ENCODE results near the gene KRABD2.

The KRABD2 gene

DNA sequence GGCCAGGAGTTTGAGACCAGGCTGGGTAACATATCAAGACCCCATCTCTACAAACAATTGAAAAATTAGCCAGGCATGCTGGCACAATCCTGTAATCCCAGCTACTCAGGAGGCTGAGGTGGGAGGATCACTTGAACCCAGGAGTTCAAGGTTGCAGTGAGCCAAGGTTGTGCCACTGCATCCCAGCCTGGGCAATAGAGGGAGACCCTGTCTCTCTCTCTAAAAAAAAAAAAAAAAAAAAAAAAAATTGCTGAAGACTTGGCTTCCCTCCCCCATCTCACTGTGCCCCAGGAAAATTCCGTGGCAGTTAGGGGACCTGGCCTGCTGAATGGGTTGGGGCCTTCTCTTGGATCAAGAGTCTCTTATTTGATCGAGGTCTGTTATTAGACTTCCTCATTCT, 37.0 kb downstream of the KRABD2 start, which contains the start of gene ODF4:
TSS of gene ODF4 (plus strand) at position 301 of the 400 bp plus-strand sequence. CDS start 212 bp downstream, outside the sequence.
- no peak within 1 kb of the TSS for H2BK5ac ChIP-seq (ENCODE audit: low read depth, low read length, poor library complexity, severe bottlenecking)
- H3K36me3 ChIP-seq (ENCODE audit: control insufficient read depth in 1 of 2, insufficient read depth in 2 of 2, low read depth in 1 of 2, low read length in 2 of 2): no peaks in the 10 kb centered on the region
- no peak within 1 kb of the TSS for H3K18ac ChIP-seq (ENCODE audit: low read depth in 1 of 2, low read length in 2 of 2)
- no peak within 1 kb of the TSS for H2BK12ac ChIP-seq (ENCODE audit: low read length in 2 of 2)
- H3K79me1 ChIP-seq (replicated peaks; ENCODE audit: low read length, poor library complexity, severe bottlenecking): no peaks in the 10 kb centered on the region
- WGBS: 86% methylated on average over 1 of the region's 2 CpGs
- H3K27me3 ChIP-seq (ENCODE audit: control insufficient read depth in 1 of 2, insufficient read depth in 1 of 2, low read length in 2 of 2): peaks cover 7 to 17% of the 10 kb centered on the region in 2 experiments
- no peak within 1 kb of the TSS for H3K14ac ChIP-seq (ENCODE audit: low read length in 2 of 2)
- H3K9ac ChIP-seq (ENCODE audit: low read length): no peak within 1 kb of the TSS
- DNase-seq: no peak
- H3K4me2 ChIP-seq (ENCODE audit: low read length, poor library complexity, severe bottlenecking): no peak within 1 kb of the TSS
- no peaks in the 10 kb centered on the region for H3K9me3 ChIP-seq (ENCODE audit: control insufficient read depth, low read length)
- H3K4ac ChIP-seq (ENCODE audit: low read depth in 1 of 2, low read length in 2 of 2): peak within 1 kb of the TSS in 1 of 2 experiments; percentile 25
- no peak within 1 kb of the TSS for H2AK5ac ChIP-seq (ENCODE audit: low read length, severe bottlenecking)
- no peak within 1 kb of the TSS for H3K27ac ChIP-seq (ENCODE audit: low read length, poor library complexity, severe bottlenecking)
- H4K8ac ChIP-seq (ENCODE audit: low read length): no peak within 1 kb of the TSS
- H3K4me1 ChIP-seq (ENCODE audit: control insufficient read depth, insufficient read depth, low read depth, low read length): peaks cover 5% of the 10 kb centered on the region
- no peak within 1 kb of the TSS for H2BK15ac ChIP-seq (ENCODE audit: low read depth, poor library complexity, severe bottlenecking)
- H2BK120ac ChIP-seq (ENCODE audit: low read depth, low read length): no peak within 1 kb of the TSS
- no peak within 1 kb of the TSS for H3K4me3 ChIP-seq (ENCODE audit: insufficient read depth in 1 of 2, low read depth in 1 of 2, low read length in 2 of 2)
- H3K23ac ChIP-seq (ENCODE audit: low read length in 2 of 2): no peak within 1 kb of the TSS
- no peak within 1 kb of the TSS for H2AFZ ChIP-seq (ENCODE audit: low read depth, low read length)
- peak within 1 kb of the TSS; percentile 14 for H4K91ac ChIP-seq (ENCODE audit: low read length)

DNA sequence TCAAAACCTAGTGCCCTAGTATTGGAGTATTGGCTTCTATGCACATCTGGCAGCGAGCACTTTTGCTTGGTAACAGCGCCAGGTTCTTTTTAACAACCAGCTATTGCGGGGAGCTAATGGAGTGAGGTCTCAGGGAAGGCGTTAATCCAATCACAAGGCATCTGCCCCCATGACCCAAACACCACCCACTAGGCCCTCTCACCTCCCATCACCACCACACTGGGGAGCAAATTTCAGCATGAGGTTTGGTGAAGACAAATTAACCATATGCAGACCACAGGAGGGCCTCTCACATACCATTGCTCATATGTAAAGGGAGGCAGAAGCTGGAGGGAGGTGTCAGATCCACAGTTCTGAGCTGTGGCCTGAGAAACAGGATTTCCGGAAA, 37.8 kb downstream of the KRABD2 start:
- H3K23ac ChIP-seq (ENCODE audit: low read length in 2 of 2): no peak overlapping the region
- H2BK5ac ChIP-seq (ENCODE audit: low read depth, low read length, poor library complexity, severe bottlenecking): no peak overlapping the region
- H2AFZ ChIP-seq (ENCODE audit: low read depth, low read length): no peak overlapping the region
- no peak overlapping the region for H2BK12ac ChIP-seq (ENCODE audit: low read length in 2 of 2)
- H4K8ac ChIP-seq (ENCODE audit: low read length): no peak overlapping the region
- peak overlapping the region in 1 of 2 experiments; percentile 25 for H3K4ac ChIP-seq (ENCODE audit: low read depth in 1 of 2, low read length in 2 of 2)
- H3K14ac ChIP-seq (ENCODE audit: low read length in 2 of 2): no peak overlapping the region
- no peaks in the 10 kb centered on the region for H3K36me3 ChIP-seq (ENCODE audit: control insufficient read depth in 1 of 2, insufficient read depth in 2 of 2, low read depth in 1 of 2, low read length in 2 of 2)
- H3K4me3 ChIP-seq (ENCODE audit: insufficient read depth in 1 of 2, low read depth in 1 of 2, low read length in 2 of 2): no peak overlapping the region
- H3K79me1 ChIP-seq (replicated peaks; ENCODE audit: low read length, poor library complexity, severe bottlenecking): no peaks in the 10 kb centered on the region
- no peak overlapping the region for H3K27ac ChIP-seq (ENCODE audit: low read length, poor library complexity, severe bottlenecking)
- H3K4me2 ChIP-seq (ENCODE audit: low read length, poor library complexity, severe bottlenecking): no peak overlapping the region
- H2BK120ac ChIP-seq (ENCODE audit: low read depth, low read length): no peak overlapping the region
- peaks cover 7 to 17% of the 10 kb centered on the region in 2 experiments for H3K27me3 ChIP-seq (ENCODE audit: control insufficient read depth in 1 of 2, insufficient read depth in 1 of 2, low read length in 2 of 2)
- 84% methylated on average over 3 of the region's 5 CpGs for WGBS
- H3K9me3 ChIP-seq (ENCODE audit: control insufficient read depth, low read length): no peaks in the 10 kb centered on the region
- H3K4me1 ChIP-seq (ENCODE audit: control insufficient read depth, insufficient read depth, low read depth, low read length): peaks cover 5% of the 10 kb centered on the region
- peak overlapping the region; percentile 14 for H4K91ac ChIP-seq (ENCODE audit: low read length)
- DNase-seq: no peak
- peak overlapping the region; percentile 50 for H3K9ac ChIP-seq (ENCODE audit: low read length)
- no peak overlapping the region for H2BK15ac ChIP-seq (ENCODE audit: low read depth, poor library complexity, severe bottlenecking)
- no peak overlapping the region for H2AK5ac ChIP-seq (ENCODE audit: low read length, severe bottlenecking)
- H3K18ac ChIP-seq (ENCODE audit: low read depth in 1 of 2, low read length in 2 of 2): no peak overlapping the region

DNA sequence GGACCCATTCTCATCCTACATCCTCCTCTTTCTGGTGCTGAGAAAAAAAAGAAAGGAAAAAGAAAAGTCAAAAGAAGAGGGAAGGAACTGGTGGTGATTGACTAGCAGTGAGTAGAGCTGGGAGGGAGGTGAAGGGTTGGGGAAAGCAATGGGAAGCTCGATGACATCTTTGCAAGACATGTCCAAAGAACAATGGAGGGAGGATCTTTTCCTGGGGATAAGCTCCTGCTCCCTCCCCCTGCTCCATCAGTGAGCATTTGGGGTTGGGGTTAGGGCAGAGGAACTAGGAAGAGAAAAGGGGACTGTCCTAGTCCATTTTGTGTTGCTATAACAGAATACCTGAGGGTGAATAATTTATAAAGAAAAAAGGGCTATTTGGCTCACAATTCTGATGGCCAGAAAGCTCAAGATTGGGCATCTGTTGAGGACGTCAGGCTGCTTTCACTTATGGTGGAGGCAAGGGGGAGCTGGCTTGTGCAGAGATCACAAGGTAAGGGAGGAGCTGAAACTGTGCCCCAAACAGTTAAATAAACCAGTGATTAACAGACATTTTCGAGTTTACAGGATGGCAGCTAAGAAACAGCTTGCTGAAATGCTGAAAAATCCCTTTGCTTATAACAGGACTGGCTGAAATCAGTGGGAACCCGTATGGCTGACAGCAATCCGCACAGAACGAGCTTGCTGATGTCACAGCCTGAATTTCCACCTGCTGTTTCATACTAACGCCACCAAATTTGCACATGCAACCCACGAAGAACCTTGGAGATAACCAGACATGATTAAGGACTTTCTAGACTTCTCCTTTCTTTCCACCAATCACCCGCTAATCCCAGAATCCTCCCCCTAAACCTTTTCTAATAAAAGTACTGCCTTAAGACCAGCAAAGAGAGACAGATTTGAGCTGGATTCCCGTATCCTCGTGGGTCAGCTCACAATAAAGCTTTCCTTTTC, 38.4 kb downstream of the KRABD2 start:
- H2BK15ac ChIP-seq (ENCODE audit: low read depth, poor library complexity, severe bottlenecking): no peak overlapping the region
- H3K23ac ChIP-seq (ENCODE audit: low read length in 2 of 2): no peak overlapping the region
- no peak for DNase-seq
- no peak overlapping the region for H2BK12ac ChIP-seq (ENCODE audit: low read length in 2 of 2)
- no peak overlapping the region for H4K8ac ChIP-seq (ENCODE audit: low read length)
- H3K27ac ChIP-seq (ENCODE audit: low read length, poor library complexity, severe bottlenecking): no peak overlapping the region
- no peaks in the 10 kb centered on the region for H3K36me3 ChIP-seq (ENCODE audit: control insufficient read depth in 1 of 2, insufficient read depth in 2 of 2, low read depth in 1 of 2, low read length in 2 of 2)
- no peak overlapping the region for H2AFZ ChIP-seq (ENCODE audit: low read depth, low read length)
- H3K4ac ChIP-seq (ENCODE audit: low read depth in 1 of 2, low read length in 2 of 2): peak overlapping the region in 1 of 2 experiments; percentile 25
- peaks cover 5% of the 10 kb centered on the region for H3K4me1 ChIP-seq (ENCODE audit: control insufficient read depth, insufficient read depth, low read depth, low read length)
- H3K4me2 ChIP-seq (ENCODE audit: low read length, poor library complexity, severe bottlenecking): no peak overlapping the region
- no peaks in the 10 kb centered on the region for H3K79me1 ChIP-seq (replicated peaks; ENCODE audit: low read length, poor library complexity, severe bottlenecking)
- peak overlapping the region; percentile 50 for H3K9ac ChIP-seq (ENCODE audit: low read length)
- H2BK120ac ChIP-seq (ENCODE audit: low read depth, low read length): no peak overlapping the region
- no peak overlapping the region for H2AK5ac ChIP-seq (ENCODE audit: low read length, severe bottlenecking)
- H2BK5ac ChIP-seq (ENCODE audit: low read depth, low read length, poor library complexity, severe bottlenecking): no peak overlapping the region
- no peaks in the 10 kb centered on the region for H3K9me3 ChIP-seq (ENCODE audit: control insufficient read depth, low read length)
- no peak overlapping the region for H4K91ac ChIP-seq (ENCODE audit: low read length)
- H3K14ac ChIP-seq (ENCODE audit: low read length in 2 of 2): no peak overlapping the region
- H3K4me3 ChIP-seq (ENCODE audit: insufficient read depth in 1 of 2, low read depth in 1 of 2, low read length in 2 of 2): peak overlapping the region in 1 of 2 experiments; percentile 57
- H3K27me3 ChIP-seq (ENCODE audit: control insufficient read depth in 1 of 2, insufficient read depth in 1 of 2, low read length in 2 of 2): peaks cover 7 to 17% of the 10 kb centered on the region in 2 experiments
- WGBS: 60% methylated on average over 11 of the region's 11 CpGs
- H3K18ac ChIP-seq (ENCODE audit: low read depth in 1 of 2, low read length in 2 of 2): peak overlapping the region in 1 of 2 experiments; percentile 29

DNA sequence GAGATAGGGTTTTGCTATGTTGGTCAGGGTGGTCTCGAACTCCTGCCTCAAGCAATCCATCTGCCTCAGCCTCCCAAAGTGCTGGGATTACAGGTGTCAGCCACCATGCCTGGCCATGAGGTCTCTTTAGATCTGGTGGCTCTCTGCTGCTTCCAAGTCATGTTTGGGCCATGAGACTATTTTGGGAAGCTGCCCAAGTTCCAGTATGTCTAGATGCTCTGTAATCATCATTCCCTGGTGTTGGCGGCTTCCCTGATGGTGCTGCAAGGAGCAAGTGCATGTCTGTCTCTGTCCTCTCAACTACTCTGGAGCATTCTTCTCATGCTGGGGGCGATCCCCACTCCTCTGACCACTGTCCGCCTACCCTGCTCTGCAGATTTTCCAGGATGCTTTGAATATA, 43.2 kb downstream of the KRABD2 start:
- Histone ChIP-seq H3K18ac (ENCODE audit: low read depth in 1 of 2, low read length in 2 of 2) (peak overlapping the region in 1 of 2 experiments; percentile 2), H3K4me1 (ENCODE audit: control insufficient read depth, insufficient read depth, low read depth, low read length) (no peaks in the 10 kb centered on the region), H2BK5ac (ENCODE audit: low read depth, low read length, poor library complexity, severe bottlenecking) (no peak overlapping the region), H3K23ac (ENCODE audit: low read length in 2 of 2) (no peak overlapping the region), H3K9ac (ENCODE audit: low read length) (no peak overlapping the region), H2BK15ac (ENCODE audit: low read depth, poor library complexity, severe bottlenecking) (no peak overlapping the region), H2BK120ac (ENCODE audit: low read depth, low read length) (no peak overlapping the region), H2AK5ac (ENCODE audit: low read length, severe bottlenecking) (no peak overlapping the region), H3K27me3 (ENCODE audit: control insufficient read depth in 1 of 2, insufficient read depth in 1 of 2, low read length in 2 of 2) (peaks cover 7 to 17% of the 10 kb centered on the region in 2 experiments), H3K79me1 (replicated peaks; ENCODE audit: low read length, poor library complexity, severe bottlenecking) (no peaks in the 10 kb centered on the region), H3K9me3 (ENCODE audit: control insufficient read depth, low read length) (no peaks in the 10 kb centered on the region), H3K27ac (ENCODE audit: low read length, poor library complexity, severe bottlenecking) (no peak overlapping the region), H3K14ac (ENCODE audit: low read length in 2 of 2) (no peak overlapping the region), H3K4me3 (ENCODE audit: insufficient read depth in 1 of 2, low read depth in 1 of 2, low read length in 2 of 2) (no peak overlapping the region), H3K4me2 (ENCODE audit: low read length, poor library complexity, severe bottlenecking) (no peak overlapping the region), H4K8ac (ENCODE audit: low read length) (no peak overlapping the region), H3K36me3 (ENCODE audit: control insufficient read depth in 1 of 2, insufficient read depth in 2 of 2, low read depth in 1 of 2, low read length in 2 of 2) (no peaks in the 10 kb centered on the region), H3K4ac (ENCODE audit: low read depth in 1 of 2, low read length in 2 of 2) (no peak overlapping the region), H4K91ac (ENCODE audit: low read length) (no peak overlapping the region), H2BK12ac (ENCODE audit: low read length in 2 of 2) (no peak overlapping the region), H2AFZ (ENCODE audit: low read depth, low read length) (no peak overlapping the region)
- no peak for DNase-seq
- WGBS: 98% methylated on average over 4 of the region's 4 CpGs
